GM12878 (cell line): Measurements from ENCODE around the gene AP3M1. TPM values are rescaled to one million over a fixed set of nuclear protein-coding genes. Genes with fewer than 3 reads are reported as not detected.

ENCODE experiments used
- ATAC-seq: fragments of 200-7000 bp; cut with Tn5 transposase; 3 replicates; pipeline ENCODE4 v1.9.1; 2020; ENCODE audit warnings: mild to moderate bottlenecking, moderate library complexity
- BruUV-seq: library from RNA; stranded (reverse); fragments of 400-500 nt; replicated peaks from 2 replicates; lab custom pipeline; 2021; lab: Mats Ljungman, UMichigan
- CTCF ChIA-PET: fragments of 300-600 bp; sonication (Branson Sonifier 250); formaldehyde crosslinking; extraction: SDS; loops from one replicate; lab custom pipeline; 2021; ENCODE audit warnings: inconsistent platforms; lab: Yijun Ruan, JAX
- POLR2A ChIA-PET: fragments of 350-600 bp; formaldehyde crosslinking; extraction: SDS; loops from one replicate; lab custom pipeline; 2021; ENCODE audit warnings: inconsistent platforms; lab: Charles Lee
- RAD21 ChIA-PET: fragments of 300-600 bp; sonication (Branson Sonifier 250); formaldehyde crosslinking; loops from one replicate; lab custom pipeline; 2023; ENCODE audit warnings: antibody characterized with exemption; ENCODE audit not compliant: unreplicated experiment; lab: Charles Lee
- SMC1A ChIA-PET: fragments of 300-600 bp; sonication (Branson Sonifier 250); formaldehyde crosslinking; loops from one replicate; lab custom pipeline; 2023; ENCODE audit not compliant: unreplicated experiment, uncharacterized antibody; lab: Charles Lee
- DNase-seq: peaks from one replicate; pipeline ENCODE4 v3.0.0-alpha.2; 2011; ENCODE audit warnings: low read depth, low spot score
- FAIRE-seq: peaks from 3 replicates; lab custom pipeline; 2011; peaks lifted over from hg19 to GRCh38; lab: Jason Lieb, UNC
- H2AFZ ChIP-seq: 2 replicates; pipeline ENCODE4 v1.6.0; 2011; ENCODE audit warnings: low read depth, low read length, control low read depth; ENCODE audit not compliant: control insufficient read depth
- H3K27ac ChIP-seq: 2 replicates; pipeline ENCODE4 v1.5.1; 2011; ENCODE audit warnings: control low read depth; ENCODE audit not compliant: control insufficient read depth, insufficient read depth
- H3K27me3 ChIP-seq, 2 experiments: replicated peaks in 1 of 2; 2 replicates each; pipeline versions ENCODE4 v1.6.0 to v1.6.1; 2011; ENCODE audit warnings: low read length in 1 of 2; ENCODE audit not compliant: control insufficient read depth in 2 of 2, insufficient read depth in 2 of 2
- H3K36me3 ChIP-seq, 2 experiments: 2 replicates each; pipeline ENCODE4 v1.5.1; 2011; ENCODE audit warnings: low read length in 1 of 2; ENCODE audit not compliant: control insufficient read depth in 2 of 2, insufficient read depth in 2 of 2
- H3K4me1 ChIP-seq: 2 replicates; pipeline ENCODE4 v1.6.1; 2011; ENCODE audit warnings: mild to moderate bottlenecking, low read length, moderate library complexity, mixed read lengths; ENCODE audit not compliant: control insufficient read depth, insufficient read depth
- H3K4me2 ChIP-seq: 2 replicates; pipeline ENCODE4 v1.6.0; 2011; ENCODE audit warnings: control low read depth; ENCODE audit not compliant: control insufficient read depth, insufficient read depth
- H3K4me3 ChIP-seq: fragments of 200-600 bp; sonication (generic); 2 replicates; pipeline ENCODE4 v1.5.1; 2016
- H3K79me2 ChIP-seq: 2 replicates; pipeline ENCODE4 v1.6.0; 2011; ENCODE audit warnings: low read length; ENCODE audit not compliant: control insufficient read depth, insufficient read depth
- H3K9ac ChIP-seq: 2 replicates; pipeline ENCODE4 v1.8.0; 2011; ENCODE audit warnings: low read length, control low read depth, mixed read lengths; ENCODE audit not compliant: control insufficient read depth, insufficient read depth
- H3K9me3 ChIP-seq: replicated peaks from 3 replicates; pipeline ENCODE4 v1.5.1; 2011; ENCODE audit warnings: mild to moderate bottlenecking, low read length; ENCODE audit not compliant: control insufficient read depth, insufficient read depth
- H4K20me1 ChIP-seq: 2 replicates; pipeline ENCODE4 v1.6.0; 2011; ENCODE audit not compliant: control insufficient read depth, insufficient read depth
- MXI1 ChIP-seq: fragments of 150-350 bp; IDR thresholded peaks from 2 replicates; pipeline ENCODE4 v1.6.1; 2011; ENCODE audit warnings: low read depth, mild to moderate bottlenecking, inconsistent platforms, low read length, improper control_type of control experiment
- SRF ChIP-seq, 2 experiments: IDR thresholded peaks; 2 replicates each; pipeline ENCODE4 v1.6.1; 2011; ENCODE audit warnings: low read depth in 2 of 2, low read length in 2 of 2, mild to moderate bottlenecking in 1 of 2, moderate library complexity in 1 of 2
- SUPT20H ChIP-seq: IDR thresholded peaks from 2 replicates; pipeline ENCODE4 v1.6.1; 2011; ENCODE audit warnings: low read depth, mild to moderate bottlenecking, low read length, moderate library complexity, borderline replicate concordance; ENCODE audit not compliant: control insufficient read depth
- WGBS: methylation state at CpG from one replicate; pipeline ENCODE4 v1.1.6; 2016; ENCODE audit warnings: low lambda C conversion rate; ENCODE audit not compliant: insufficient replicate concordance, insufficient coverage; ENCODE audit errors: missing lambda C conversion rate; 5-methylcytosine and 5-hydroxymethylcytosine counted together
- in situ Hi-C: fragments of 300-500 bp; cut with MboI; formaldehyde crosslinking; loops from 9 replicates; pipeline ENCODE4 v1.14.3; 2018; ENCODE audit warnings: mixed read lengths
- intact Hi-C: fragments of 100-400 bp; cut with micrococcal nuclease; formaldehyde crosslinking; loops from one replicate; pipeline ENCODE4 v1.14.2; 2022; ENCODE audit not compliant: unreplicated experiment
- polyA plus RNA-seq, 11 experiments: library from polyadenylated mRNA; depleted of rRNA in 4 of 11; unstranded in 6 of 11; stranded (reverse) in 5 of 11; fragments of >200 nt; fragmentation: Nextera tagmentation in 4 of 11; fragmentation: Illumina TruSeq in 1 of 11; extraction: Ambion mirVana in 4 of 11; extraction: Trizol in 1 of 11; gene quantifications; 1 replicate in 1 of 11; 2 replicates in 10 of 11; pipeline versions ENCODE4 v1.2.1 to v1.2.3, GENCODE V29; 2011 to 2016; ENCODE audit warnings: inconsistent platforms in 2 of 11, missing spikeins in 2 of 11, low read depth in 1 of 11
- total RNA-seq, 4 experiments: library from RNA; depleted of rRNA in 3 of 4; stranded (reverse); fragments of >200 nt in 3 of 4; fragmentation: Illumina TruSeq in 1 of 4; extraction: Trizol in 1 of 4; gene quantifications; 2 replicates each; pipeline versions ENCODE4 v1.2.1 to v1.2.3, GENCODE V29; 2013 to 2021

Gene AP3M1
- total and polyA plus RNA-seq, 10 of the 15 experiments (the other 5 are each of a cell fraction or from before 2014, with no cell fraction given) = 22.1 to 83.4 (median 47.7) TPM

GRCh38 chr10:74151879-74152722, 1.5 kb upstream of the AP3M1 start:
- FAIRE-seq = no peak
- Histone ChIP-seq H3K4me3 (peak overlapping the region; percentile 97), H3K27ac (peak overlapping the region; percentile 99), H3K4me1 (peaks cover 18% of the 10 kb centered on the region), H3K4me2 (peak overlapping the region; percentile 84), H3K9ac (peak overlapping the region; percentile 96), H3K36me3 (no peaks in the 10 kb centered on the region), H2AFZ (peak overlapping the region; percentile 93), H3K27me3 (no peaks in the 10 kb centered on the region), H3K9me3 (no peaks in the 10 kb centered on the region), H4K20me1 (no peaks in the 10 kb centered on the region), H3K79me2 (peaks cover 86% of the 10 kb centered on the region)
- ATAC-seq = no peak; the same call in 2 of the 3 replicates
- BruUV-seq = no TSS peak
- SMC1A ChIA-PET = interaction anchor here (1.1 to 6.6 kb wide), 9 partner anchors 15 to 83 kb away, joined by 3 to 78 read pairs (median 9); no protein-coding TSS in a partner anchor
- 12% methylated on average over 5 of the region's 5 CpGs for WGBS
- in situ Hi-C loops = no loop called here
- RAD21 ChIA-PET = interaction anchor here (1.0 to 6.4 kb wide), 8 partner anchors 14 to 92 kb away, joined by 3 to 58 read pairs (median 6); no protein-coding TSS in a partner anchor
- CTCF ChIA-PET = interaction anchor here (0.9 to 6.4 kb wide), 9 partner anchors 14 to 1083 kb away, joined by 3 to 51 read pairs (median 16); partner anchors contain the start of gene COMTD1
- no peak for DNase-seq
- intact Hi-C loops = loop anchor here (10.0 kb wide), 1 partner anchor 673 kb away; the partner anchor contains the start of gene KAT6B
- POLR2A ChIA-PET = interaction anchor here (0.5 to 2.3 kb wide), 11 partner anchors 11 to 83 kb away, joined by 3 to 12 read pairs (median 7); no protein-coding TSS in a partner anchor
- 0 out of 4 replicates have a peak, but pooled peaks of 1 of the 2 experiments have one; percentile 48 for TF ChIP-seq SRF (IDR thresholded peaks at IDR 0.05; ENCODE audit: low read depth in 2 of 2, low read length in 2 of 2)
- no peak for TF ChIP-seq SUPT20H
- peak; percentile 33; the same call in 1 of the 2 replicates for TF ChIP-seq MXI1
